Cerebellar nuclear complex (tissue), 1 donor: ENCODE data around the gene ACAP2.

ENCODE experiments used
- DNase-seq, 2 experiments: peaks; one replicate each; lab custom pipeline; 2025; lab: John Stamatoyannopoulos, UW

The ACAP2 gene

GRCh38 chr3:195286115-195286872 is 156.5 kb downstream of the ACAP2 start:
- no peak for DNase-seq

- no peak for DNase-seq
These were observed 157.4 kb downstream of the ACAP2 start for GRCh38 chr3:195285372-195285771.

GRCh38 chr3:195284842-195285241 is 158.0 kb downstream of the ACAP2 start:
- no peak for DNase-seq

GRCh38 chr3:195282961-195283360 is 159.9 kb downstream of the ACAP2 start:
- no peak for DNase-seq

- no peak for DNase-seq
These were observed 168.4 kb downstream of the ACAP2 start for GRCh38 chr3:195274259-195274966.

- no peak for DNase-seq
These were observed 171.2 kb downstream of the ACAP2 start for GRCh38 chr3:195271410-195272243.

GRCh38 chr3:195270817-195271409 is 171.9 kb downstream of the ACAP2 start, which contains the start of gene XXYLT1:
TSS of gene XXYLT1 (minus strand) at chr3:195271159. CDS start at chr3:195271058, 101 bp downstream.
- DNase-seq: peak in 1 of 2 experiments; percentile 12

GRCh38 chr3:195270079-195270816 is 172.6 kb downstream of the ACAP2 start:
- DNase-seq: no peak

- no peak for DNase-seq
These were observed 173.3 kb downstream of the ACAP2 start for GRCh38 chr3:195269375-195270078.

- no peak for DNase-seq
These were observed 174.1 kb downstream of the ACAP2 start for GRCh38 chr3:195268576-195269309.

- no peak for DNase-seq
These were observed 175.7 kb downstream of the ACAP2 start for GRCh38 chr3:195267096-195267495.

GRCh38 chr3:195266428-195266827 is 176.4 kb downstream of the ACAP2 start:
- DNase-seq: no peak

- no peak for DNase-seq
These were observed 177.3 kb downstream of the ACAP2 start for GRCh38 chr3:195265363-195265976.

- no peak for DNase-seq
These were observed 178.8 kb downstream of the ACAP2 start for GRCh38 chr3:195263925-195264600.

- DNase-seq: no peak
These were observed 179.5 kb downstream of the ACAP2 start for GRCh38 chr3:195263193-195263924.

GRCh38 chr3:195261925-195262324 is 180.9 kb downstream of the ACAP2 start:
- no peak for DNase-seq

GRCh38 chr3:195260280-195260905 is 182.4 kb downstream of the ACAP2 start:
- no peak for DNase-seq
